A549 treated with CpdA at 1 μM for 4 hours (cell line): Measurements from ENCODE around the gene MAP7D1. TPM values are rescaled to one million over a fixed set of nuclear protein-coding genes. Genes with fewer than 3 reads are reported as not detected.

Experiments
- total RNA-seq: library from RNA; stranded (reverse); fragments of 200-300 nt; extraction: Qiagen RNA extraction; gene quantifications from 5 replicates; pipeline ENCODE4 v1.2.3, GENCODE V29; 2022; ENCODE audit warnings: low read depth

MAP7D1 gene
- total RNA-seq, result 103 to 127 TPM (median 117 TPM) in 5 replicates

DNA sequence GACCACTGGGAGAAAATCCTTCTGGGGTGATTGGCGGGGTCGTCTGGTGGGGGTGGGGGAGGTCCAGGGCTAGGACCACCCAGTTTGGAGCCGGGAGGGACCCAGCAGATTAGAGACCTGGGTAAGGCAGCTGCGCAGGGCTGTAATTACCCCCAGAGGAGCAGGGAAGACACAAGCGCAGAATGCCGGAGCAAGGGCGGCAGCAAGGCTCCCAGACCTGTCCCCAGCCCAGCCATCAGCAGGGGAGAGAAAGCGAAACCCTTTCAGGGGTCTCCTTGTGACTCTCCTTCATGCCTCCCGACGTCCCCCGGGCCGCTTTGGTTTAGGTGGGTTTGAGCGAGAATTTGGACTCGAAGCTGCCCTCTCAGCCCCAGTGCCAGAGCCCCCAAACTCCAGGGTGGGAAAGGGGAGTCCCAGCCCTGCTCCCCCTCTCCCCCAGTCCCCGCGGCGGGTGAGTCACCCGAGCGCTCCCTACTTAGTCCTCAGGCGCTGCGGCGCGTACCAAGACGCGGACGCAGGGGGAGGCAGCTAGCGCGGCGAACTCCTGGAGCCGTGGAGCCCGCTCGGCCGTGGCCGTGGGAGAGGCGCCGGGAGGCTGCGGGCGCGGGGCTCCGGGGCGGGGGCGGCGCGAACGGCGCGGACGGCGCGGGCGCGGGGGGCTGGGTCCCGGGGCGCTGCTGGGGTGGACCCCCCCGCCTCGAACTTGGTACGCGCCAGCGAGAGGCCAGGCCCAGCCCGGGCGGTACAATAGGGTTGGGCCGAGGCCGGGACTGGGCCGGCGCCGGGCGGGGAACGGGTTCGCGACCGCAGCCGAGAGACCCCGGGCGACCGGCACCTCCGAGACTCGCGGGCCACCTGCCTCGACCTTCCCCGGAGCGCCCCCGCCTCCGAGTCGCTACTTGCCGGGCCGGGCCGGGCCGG is at the start of gene MAP7D1:
TSS of gene MAP7D1 (plus strand) at position 753 of the 921 bp plus-strand sequence. CDS start 258 bp downstream, outside the sequence.

GRCh38 chr1:36125129-36125991 is 30.6 kb upstream of the MAP7D1 start, which contains the start of gene COL8A2:
Gene COL8A2, minus strand, starts transcription at chr1:36125222. Its CDS starts 24,980 bp downstream, at chr1:36100242.

DNA sequence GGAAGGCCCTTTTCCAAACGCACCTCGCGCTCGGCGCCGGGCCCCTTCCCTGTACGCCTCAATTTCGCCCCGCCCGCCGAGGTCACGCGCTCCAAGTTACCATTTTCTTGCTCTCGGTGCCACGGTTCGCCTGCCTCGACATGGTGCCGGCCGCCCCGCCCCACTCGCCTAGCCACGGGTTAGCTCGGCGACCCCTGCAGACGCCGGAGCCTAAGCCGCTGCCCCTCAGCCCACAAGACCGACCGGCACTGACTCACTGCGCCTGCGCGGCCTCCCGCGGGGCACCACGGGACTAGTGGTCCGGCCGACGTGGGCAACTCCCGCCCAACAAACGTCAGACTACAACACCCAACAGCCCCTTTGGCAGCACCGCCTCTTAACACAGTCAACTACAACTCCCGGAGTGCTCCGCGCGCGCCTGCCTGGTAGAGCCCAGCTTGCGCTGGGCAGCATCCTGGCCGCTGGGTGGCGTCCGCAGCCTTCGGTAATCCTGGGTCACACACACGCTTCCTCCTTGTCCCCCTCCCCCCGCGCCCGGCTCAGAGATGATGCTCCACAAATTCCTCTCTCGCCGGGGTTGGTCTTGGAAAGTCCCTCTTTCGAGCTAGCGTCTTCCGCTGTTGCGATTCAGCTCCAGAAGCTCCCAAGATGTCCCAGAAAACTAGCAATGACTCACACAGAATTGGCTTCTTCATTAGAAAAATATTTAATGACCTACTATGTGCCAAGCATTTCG is 6.6 kb upstream of the MAP7D1 start, which contains the start of gene TRAPPC3:
TSS of gene TRAPPC3 (minus strand) at position 250 of the 736 bp plus-strand sequence. CDS start at position 142, 108 bp downstream.

DNA sequence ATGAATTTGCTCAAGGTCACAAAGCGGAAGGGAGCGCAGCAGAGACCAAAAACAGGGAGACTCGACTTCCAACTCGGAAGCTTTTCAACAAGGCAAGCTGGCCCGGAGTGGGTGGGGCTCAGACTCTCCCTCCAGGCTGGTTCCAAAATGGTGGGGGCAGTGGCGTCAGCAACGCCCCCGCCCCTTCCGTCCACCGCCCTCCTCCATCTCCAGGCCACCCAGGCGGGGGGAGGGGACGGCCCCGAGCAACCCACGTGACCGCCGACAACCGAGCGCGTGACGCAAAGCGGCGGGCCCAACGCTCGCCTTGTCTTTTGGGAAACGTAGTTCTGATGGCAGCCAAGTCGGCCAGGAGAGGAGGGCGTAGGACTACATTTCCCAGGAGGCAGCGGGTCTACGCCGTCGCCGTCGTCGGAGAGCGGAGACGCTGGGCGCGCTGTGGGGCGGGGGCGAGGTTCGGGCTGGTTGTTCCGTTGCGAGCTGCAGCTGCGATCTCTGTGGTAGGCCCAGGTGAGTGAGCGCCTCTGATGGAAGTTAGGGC is 68.1 kb downstream of the MAP7D1 start, which contains the start of gene THRAP3:
TSS of gene THRAP3 (plus strand) at position 448 of the 541 bp plus-strand sequence. CDS start 58,121 bp downstream, outside the sequence.

Other genes with a start within 250 kb of the MAP7D1 start
- gene AGO3, start 225.1 kb upstream of the MAP7D1 start, total RNA-seq, result 4.9 to 8.9 TPM (median 6.3 TPM) in 5 replicates
- not detected in 5 replicates for gene TEKT2, start 72.1 kb upstream of the MAP7D1 start, total RNA-seq
- 21.6 to 27.0 TPM (median 26.3 TPM) in 5 replicates for gene ADPRS, start 67.3 kb upstream of the MAP7D1 start, total RNA-seq
- 0.06 to 0.15 TPM (median 0.09 TPM) in 5 replicates for gene COL8A2, start 30.9 kb upstream of the MAP7D1 start, total RNA-seq
- 75.2 to 90.1 TPM (median 78.4 TPM) in 5 replicates for gene TRAPPC3, start 6.7 kb upstream of the MAP7D1 start, total RNA-seq
- gene THRAP3, start 68.3 kb downstream of the MAP7D1 start, total RNA-seq, result 51.2 to 74.6 TPM (median 57.1 TPM) in 5 replicates
- gene SH3D21, start 150.2 kb downstream of the MAP7D1 start, total RNA-seq, result 1.3 to 3.0 TPM (median 2.1 TPM) in 5 replicates
- 8.1 to 22.3 TPM (median 18.3 TPM) in 5 replicates for gene EVA1B, start 167.5 kb downstream of the MAP7D1 start, total RNA-seq
- 8.6 to 13.0 TPM (median 10.5 TPM) in 5 replicates for gene STK40, start 229.8 kb downstream of the MAP7D1 start, total RNA-seq
- gene LSM10, start 241.7 kb downstream of the MAP7D1 start, total RNA-seq, result 32.4 to 51.2 TPM (median 46.8 TPM) in 5 replicates